Measurements from ENCODE around the gene PDE4A.

PDE4A gene

DNA sequence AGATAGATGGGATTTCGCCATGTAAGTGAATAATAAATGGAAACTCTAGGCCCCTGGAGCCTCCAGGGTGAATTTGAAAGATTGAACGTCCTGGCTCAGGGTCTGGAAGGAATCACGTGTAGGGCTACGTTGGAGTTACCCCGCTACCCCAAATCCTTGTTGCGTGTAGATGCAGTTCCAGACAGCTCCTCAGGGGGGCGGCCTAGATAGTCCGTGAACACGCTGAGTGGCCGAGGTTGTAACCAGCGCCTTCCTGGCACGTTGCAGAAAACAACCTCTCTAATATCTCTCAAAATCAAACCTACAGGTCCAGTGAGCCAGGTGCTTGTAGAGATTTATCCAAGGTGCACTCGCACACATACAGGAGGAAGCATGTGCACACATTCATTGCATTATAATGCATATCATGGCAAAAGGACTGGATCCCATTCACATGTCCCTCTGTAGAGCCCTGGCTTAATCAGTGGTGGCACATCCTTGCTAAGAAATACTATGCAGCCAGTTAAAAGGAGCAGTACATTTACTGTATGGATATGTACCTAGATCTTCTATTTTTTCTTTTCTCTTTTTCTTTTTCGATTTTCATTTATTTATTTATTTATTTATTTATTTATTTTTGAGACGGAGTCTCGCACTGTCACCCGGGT lies 85.4 kb downstream of the PDE4A start:
- in situ Hi-C loops (cut with HindIII; ENCODE audit: low sequenced_read_pairs): no loop called here

DNA sequence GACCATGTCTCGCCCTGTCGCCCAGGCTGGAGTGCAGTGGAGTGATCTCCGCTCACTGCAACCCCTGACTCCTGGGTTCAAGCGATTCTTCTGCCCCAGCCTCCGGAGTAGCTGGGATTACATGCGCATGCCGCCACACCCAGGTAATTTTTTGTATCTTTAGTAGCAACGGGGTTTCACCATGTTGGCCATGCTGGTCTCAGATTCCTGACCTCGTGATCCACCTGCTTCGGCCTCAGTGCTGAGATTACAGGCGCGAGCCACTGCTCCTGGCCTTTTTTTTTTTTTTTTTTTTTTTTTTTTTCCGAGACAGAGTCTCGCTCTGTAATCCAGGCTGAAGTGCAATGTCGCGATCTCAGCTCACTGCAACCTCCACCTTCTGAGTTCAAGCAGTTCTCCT lies 87.7 kb downstream of the PDE4A start:
- in situ Hi-C loops (cut with HindIII; ENCODE audit: low sequenced_read_pairs): no loop called here

DNA sequence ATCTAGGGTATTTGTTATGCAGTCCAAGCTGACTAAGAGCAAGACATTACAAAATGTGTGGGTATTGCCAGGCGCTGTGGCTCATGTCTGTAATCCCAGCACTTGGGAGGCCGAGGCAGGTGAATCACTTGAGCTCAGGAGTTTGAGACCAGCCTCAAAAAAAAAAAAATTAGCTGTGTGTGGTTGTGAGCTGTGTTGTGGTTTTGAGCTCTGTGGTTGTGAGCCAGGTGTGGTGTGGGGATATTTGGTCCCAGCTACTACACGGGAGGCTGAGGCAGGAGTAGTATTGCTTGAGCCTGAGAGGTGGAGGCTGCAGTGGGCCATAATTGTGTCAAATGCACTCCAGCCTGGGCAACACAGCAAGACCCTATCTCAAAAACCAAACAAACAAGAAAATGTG lies 88.4 kb downstream of the PDE4A start:
- in situ Hi-C loops (cut with HindIII; ENCODE audit: low sequenced_read_pairs): no loop called here

GRCh38 chr19:10510301-10510802 lies 90.0 kb downstream of the PDE4A start:
- in situ Hi-C loops (cut with HindIII; ENCODE audit: low sequenced_read_pairs): no loop called here

DNA sequence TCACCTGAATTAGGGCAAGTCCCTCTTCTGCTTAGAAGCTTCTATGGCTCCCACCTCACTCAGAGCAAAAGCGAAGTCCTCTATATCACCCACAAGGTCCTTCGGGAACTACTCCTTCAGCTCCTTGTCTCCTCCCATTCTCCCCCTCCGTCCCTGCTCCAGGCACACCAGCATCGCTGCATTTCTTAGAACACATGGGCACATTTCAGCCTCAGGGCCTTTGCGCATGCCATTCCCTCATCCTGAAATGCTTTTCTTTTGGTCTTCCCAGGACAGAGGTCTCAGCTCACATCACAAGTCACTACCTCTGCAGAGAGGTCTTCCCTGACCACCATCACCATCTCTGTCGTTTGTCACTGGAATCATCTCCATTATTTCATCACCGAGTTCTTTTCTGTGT lies 92.9 kb downstream of the PDE4A start:
- in situ Hi-C loops (cut with HindIII; ENCODE audit: low sequenced_read_pairs): no loop called here

GRCh38 chr19:10514211-10515145 lies 94.1 kb downstream of the PDE4A start:
- in situ Hi-C loops (cut with HindIII; ENCODE audit: low sequenced_read_pairs): no loop called here

- in situ Hi-C loops (cut with HindIII; ENCODE audit: low sequenced_read_pairs): no loop called here
Observed at GRCh38 chr19:10516064-10516385, 95.7 kb downstream of the PDE4A start.

DNA sequence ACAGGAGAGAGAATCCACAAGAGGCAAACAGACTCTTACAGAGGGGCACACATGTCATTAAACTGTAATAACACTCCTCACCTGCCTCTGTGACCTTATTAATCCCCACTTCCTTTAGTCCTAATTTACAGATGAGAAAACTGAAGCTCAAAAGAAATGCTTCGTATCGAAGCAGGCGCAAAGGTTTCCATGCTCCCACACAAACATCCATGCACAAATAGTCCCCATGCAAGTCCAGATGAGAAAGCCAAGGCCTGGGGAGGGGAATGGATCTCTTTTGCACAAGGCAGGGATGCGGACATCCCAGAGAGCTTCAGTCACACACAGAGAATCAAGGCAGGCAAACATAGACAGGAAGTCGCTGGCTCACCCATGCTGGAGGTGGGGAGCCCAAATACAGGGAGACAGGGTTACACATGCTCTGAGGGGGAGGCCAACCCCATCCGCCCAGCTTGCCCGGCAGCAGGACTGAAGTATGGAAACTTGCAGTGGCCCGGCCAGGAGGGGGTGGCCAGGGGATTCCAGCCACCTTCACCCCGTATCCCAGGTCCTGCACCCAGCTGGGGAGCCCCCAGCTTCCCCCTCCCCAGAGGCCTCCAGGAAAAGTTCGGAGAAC lies 96.4 kb downstream of the PDE4A start:
- in situ Hi-C loops (cut with HindIII; ENCODE audit: low sequenced_read_pairs): no loop called here

- in situ Hi-C loops (cut with HindIII; ENCODE audit: low sequenced_read_pairs): no loop called here
Observed at GRCh38 chr19:10517361-10517759, 97.0 kb downstream of the PDE4A start, which contains the start of gene S1PR5. TSS of gene S1PR5 (minus strand) at chr19:10517447. CDS start at chr19:10515011, 2,436 bp downstream.

GRCh38 chr19:10517760-10518443 lies 97.6 kb downstream of the PDE4A start:
- in situ Hi-C loops (cut with HindIII; ENCODE audit: low sequenced_read_pairs): no loop called here

DNA sequence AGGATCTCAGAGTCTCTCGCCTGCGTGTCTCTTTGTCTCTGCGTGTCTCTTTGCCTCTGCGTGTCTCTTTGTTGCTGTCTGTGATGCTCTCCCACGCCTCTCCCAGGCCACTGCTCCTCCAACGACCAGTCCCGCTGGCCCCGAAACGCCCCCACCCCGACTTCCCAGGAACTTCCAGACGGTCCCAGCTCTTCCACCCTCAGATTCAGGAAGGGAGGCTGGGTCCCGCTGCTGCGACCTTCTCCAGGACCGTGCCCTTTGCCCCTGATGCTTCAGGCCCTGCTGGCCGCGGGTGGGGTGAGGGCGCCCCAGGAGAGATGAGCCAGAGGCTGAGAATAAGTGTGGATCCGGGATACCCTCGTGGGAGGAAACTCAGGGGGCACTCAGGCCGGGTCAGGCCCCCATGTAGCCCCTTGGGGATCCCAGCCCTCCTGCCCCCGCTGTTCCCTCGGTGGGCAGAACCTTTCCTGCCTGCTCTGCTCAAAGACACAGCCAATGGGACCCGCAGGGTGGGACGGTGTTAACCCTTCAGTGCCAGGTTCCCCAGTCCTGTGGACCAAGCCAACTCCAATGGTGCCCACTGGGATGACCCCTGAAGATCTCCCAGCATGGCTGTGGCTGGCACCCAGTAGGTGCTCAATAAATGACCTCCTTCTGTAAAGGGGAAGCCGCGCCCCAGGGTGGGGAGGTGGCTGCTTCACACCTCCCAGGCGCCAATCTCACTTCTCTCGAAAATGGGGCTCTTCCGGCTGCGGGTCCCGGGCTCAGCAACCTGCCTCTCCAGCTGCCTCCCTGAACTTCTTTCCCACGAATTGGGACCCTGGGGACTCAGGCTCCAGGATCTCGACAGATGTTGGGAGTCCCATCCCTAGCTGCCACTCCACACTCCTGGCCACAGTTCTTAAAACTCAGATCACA lies 98.4 kb downstream of the PDE4A start:
- in situ Hi-C loops (cut with HindIII; ENCODE audit: low sequenced_read_pairs): no loop called here
